Endothelial cell of umbilical vein (primary cell): Measurements from ENCODE around the gene PAQR4. TPM values are rescaled to one million over a fixed set of nuclear protein-coding genes. Genes with fewer than 3 reads are reported as not detected.

Experiments used
- BruUV-seq: library from RNA; stranded (reverse); fragments of 400-500 nt; replicated peaks from 2 replicates; lab custom pipeline; 2021; lab: Mats Ljungman, UMichigan
- CTCF ChIA-PET: fragments of 300-600, 350-600 bp; sonication (Branson Sonifier 250); formaldehyde crosslinking; loops from one replicate; lab custom pipeline; 2021; ENCODE audit warnings: antibody characterized with exemption, inconsistent platforms; lab: Charles Lee
- POLR2A ChIA-PET: fragments of 300-600, 350-600 bp; sonication (Branson Sonifier 250); formaldehyde crosslinking; loops from one replicate; lab custom pipeline; 2021; ENCODE audit warnings: antibody characterized with exemption, inconsistent platforms; lab: Charles Lee
- DNase-seq: peaks from one replicate; pipeline ENCODE4 v3.0.0-alpha.2; 2011; ENCODE audit warnings: low read depth, low spot score
- FAIRE-seq: peaks from 2 replicates; lab custom pipeline; 2011; peaks lifted over from hg19 to GRCh38; lab: Jason Lieb, UNC
- H2AFZ ChIP-seq: 2 replicates; pipeline ENCODE4 v1.6.0; 2012; ENCODE audit warnings: low read depth, low read length, control low read depth, inconsistent platforms
- H3K27ac ChIP-seq: 2 replicates; pipeline ENCODE4 v1.5.1; 2011; ENCODE audit warnings: low read depth, mild to moderate bottlenecking, control low read depth, low read length, moderate library complexity; ENCODE audit not compliant: insufficient read depth
- H3K27me3 ChIP-seq, 2 experiments: 2 replicates each; pipeline versions ENCODE4 v1.6.0 to v1.6.1; 2011; ENCODE audit warnings: low read length in 2 of 2, mixed read lengths in 1 of 2; ENCODE audit not compliant: control insufficient read depth in 2 of 2, insufficient read depth in 2 of 2
- H3K36me3 ChIP-seq, 2 experiments: 2 replicates in 1 of 2; 3 replicates in 1 of 2; pipeline ENCODE4 v1.5.1; 2011; ENCODE audit warnings: low read length in 2 of 2, mild to moderate bottlenecking in 1 of 2, moderate library complexity in 1 of 2; ENCODE audit not compliant: control insufficient read depth in 2 of 2, insufficient read depth in 2 of 2; ENCODE audit errors: extremely low read depth in 1 of 2
- H3K4me1 ChIP-seq: 3 replicates; pipeline ENCODE4 v1.5.1; 2011; ENCODE audit warnings: mild to moderate bottlenecking, low read length; ENCODE audit not compliant: control insufficient read depth, insufficient read depth; ENCODE audit errors: extremely low read depth
- H3K4me2 ChIP-seq: 2 replicates; pipeline ENCODE4 v1.6.1; 2011; ENCODE audit warnings: low read length, control low read depth, mixed read lengths; ENCODE audit not compliant: insufficient read depth
- H3K4me3 ChIP-seq, 3 experiments: fragments of 200-600 bp in 1 of 3; sonication (generic), shearing (Covaris generic) in 1 of 3; replicated peaks in 1 of 3; 2 replicates each; pipeline ENCODE4 v1.5.1; 2011 to 2016; ENCODE audit warnings: control low read depth in 3 of 3, low read length in 3 of 3, mild to moderate bottlenecking in 2 of 3, inconsistent platforms in 1 of 3, low read depth in 1 of 3, moderate library complexity in 1 of 3; ENCODE audit not compliant: insufficient read depth in 1 of 3
- H3K79me2 ChIP-seq: 2 replicates; pipeline ENCODE4 v1.6.0; 2012; ENCODE audit warnings: low read length, inconsistent platforms; ENCODE audit not compliant: control insufficient read depth, insufficient read depth
- H3K9ac ChIP-seq: replicated peaks from 2 replicates; pipeline ENCODE3; 2011; ENCODE audit warnings: low read length, control low read depth; ENCODE audit not compliant: insufficient read depth; ENCODE audit errors: extremely low read depth
- H3K9me1 ChIP-seq: replicated peaks from 3 replicates; pipeline ENCODE4 v1.6.0; 2011; ENCODE audit warnings: mild to moderate bottlenecking, low read length; ENCODE audit not compliant: control insufficient read depth, insufficient read depth; ENCODE audit errors: extremely low read depth
- H3K9me3 ChIP-seq: replicated peaks from 2 replicates; pipeline ENCODE4 v1.5.1; 2012; ENCODE audit warnings: low read length, inconsistent platforms; ENCODE audit not compliant: control insufficient read depth, insufficient read depth
- H4K20me1 ChIP-seq: replicated peaks from 2 replicates; pipeline ENCODE3; 2011; ENCODE audit warnings: mild to moderate bottlenecking, low read length; ENCODE audit not compliant: control insufficient read depth, insufficient read depth; ENCODE audit errors: extremely low read depth
- CTCF ChIP-seq, 2 donors: IDR thresholded peaks; 1 replicate in 1 of 2; 2 replicates in 1 of 2; pipeline ENCODE4 v1.5.1; 2011; ENCODE audit warnings: low read length in 2 of 2, mild to moderate bottlenecking in 2 of 2, moderate library complexity in 2 of 2, control low read depth in 1 of 2, inconsistent platforms in 1 of 2, low read depth in 1 of 2; ENCODE audit not compliant: insufficient read depth in 1 of 2; ENCODE audit errors: extremely low read depth in 1 of 2
- EZH2 ChIP-seq: IDR thresholded peaks from 2 replicates; pipeline ENCODE4 v1.6.1; 2012; ENCODE audit warnings: borderline replicate concordance, low read depth, mild to moderate bottlenecking, moderate library complexity, low read length, inconsistent platforms; ENCODE audit not compliant: severe bottlenecking
- FOS ChIP-seq: IDR thresholded peaks from 2 replicates; pipeline ENCODE4 v1.6.1; 2011; ENCODE audit warnings: mild to moderate bottlenecking, low read length, moderate library complexity, borderline replicate concordance; ENCODE audit not compliant: insufficient read depth
- GATA2 ChIP-seq: IDR thresholded peaks from 2 replicates; pipeline ENCODE4 v1.7.0; 2011; ENCODE audit warnings: low read depth, mild to moderate bottlenecking, moderate library complexity, mixed read lengths, low read length; ENCODE audit not compliant: insufficient read length, insufficient read depth
- JUN ChIP-seq: IDR thresholded peaks from 2 replicates; pipeline ENCODE4 v1.6.1; 2011; ENCODE audit warnings: borderline replicate concordance, low read depth; ENCODE audit not compliant: insufficient read length, insufficient read depth
- MAX ChIP-seq: IDR thresholded peaks from 2 replicates; pipeline ENCODE4 v1.6.1; 2011; ENCODE audit not compliant: insufficient read depth, insufficient read length
- MYC ChIP-seq: IDR thresholded peaks from one replicate; pipeline ENCODE4 v1.6.1; 2011; ENCODE audit warnings: mild to moderate bottlenecking, low read depth, low read length
- POLR2A ChIP-seq: IDR thresholded peaks from 2 replicates; pipeline ENCODE4 v1.6.1; 2012; ENCODE audit warnings: low read depth, mild to moderate bottlenecking, control low read depth, low read length
- POLR2AphosphoS5 ChIP-seq: IDR thresholded peaks from 2 replicates; pipeline ENCODE4 v1.6.1; 2012; ENCODE audit warnings: low read depth, mild to moderate bottlenecking, control low read depth, low read length, moderate library complexity; ENCODE audit not compliant: insufficient read depth
- dilution Hi-C: fragments of 300-500 bp; cut with MboI; formaldehyde crosslinking; loops from one replicate; pipeline ENCODE4 v1.15.0; 2019; ENCODE audit warnings: low sequenced_read_pairs; ENCODE audit not compliant: extremely low pct_ligation_motif_present
- intact Hi-C: fragments of 100-400 bp; cut with micrococcal nuclease; formaldehyde crosslinking; loops from one replicate; pipeline ENCODE4 v1.10.0; 2022
- polyA plus RNA-seq, 4 experiments: library from polyadenylated mRNA; depleted of rRNA in 3 of 4; stranded (reverse) in 3 of 4; unstranded in 1 of 4; fragments of >200 nt; gene quantifications; 2 replicates each; pipeline versions ENCODE4 v1.2.1 to v1.2.3, GENCODE V29; 2011 to 2012; ENCODE audit warnings: missing spikeins in 1 of 4
- total RNA-seq: library from RNA; stranded (reverse); gene quantifications from 2 replicates; pipeline ENCODE4 v1.2.3, GENCODE V29; 2021

The PAQR4 gene
- total and polyA plus RNA-seq, 2 donors (not counting 3 experiments of a cell fraction or from before 2014, with no cell fraction given), result 23.8 to 31.2 TPM

- no peak overlapping the region for H3K27ac ChIP-seq
- FAIRE-seq, result no peak
- no peaks in the 10 kb centered on the region for H3K4me1 ChIP-seq
- dilution Hi-C loops, result no loop called here
- peaks cover 0 to 36% of the 10 kb centered on the region in 2 experiments for H3K36me3 ChIP-seq
- intact Hi-C loops, result no loop called here
- H3K9me1 ChIP-seq, result no peaks in the 10 kb centered on the region
- no peaks in the 10 kb centered on the region for H3K79me2 ChIP-seq
- TF ChIP-seq FOS (no peak), CTCF (IDR thresholded peaks at IDR 0.05; ENCODE audit: extremely low read depth in 1 of 2, insufficient read depth in 1 of 2, low read depth in 1 of 2, low read length in 2 of 2) (no peak), POLR2A (no peak), EZH2 (no peak), MYC (no peak), MAX (no peak), POLR2AphosphoS5 (no peak), JUN (no peak), GATA2 (no peak)
- H3K9ac ChIP-seq, result no peak overlapping the region
- no peaks in the 10 kb centered on the region for H3K9me3 ChIP-seq
- H2AFZ ChIP-seq, result no peak overlapping the region
- DNase-seq, result no peak
- ChIA-PET CTCF (no interaction called here), POLR2A (no interaction called here)
- H3K4me3 ChIP-seq, result no peak overlapping the region
- H3K27me3 ChIP-seq, result no peaks in the 10 kb centered on the region
- BruUV-seq, result no TSS peak
- H3K4me2 ChIP-seq, result no peak overlapping the region
- no peaks in the 10 kb centered on the region for H4K20me1 ChIP-seq
Measured at GRCh38 chr16:2933701-2934100, 35.4 kb upstream of the PAQR4 start.
